ENCODE measurements around the gene FBXO28. TPM values are rescaled to one million over a fixed set of nuclear protein-coding genes. Genes with fewer than 3 reads are reported as not detected.

Gene FBXO28
- total and polyA plus RNA-seq, 11 donors, result 5.4 to 24.5 (median 18.9) TPM

GRCh38 chr1:224193319-224193966, 79.5 kb downstream of the FBXO28 start:
- no peak overlapping the region for H3K4me3 ChIP-seq
- no peak for DNase-seq
- no peaks in the 10 kb centered on the region for H3K27me3 ChIP-seq
- peaks cover 0 to 19% (median 0%) of the 10 kb centered on the region in 12 donors for H3K4me1 ChIP-seq
- H3K27ac ChIP-seq, result no peak overlapping the region
- WGBS, 4 donors, result 92 to 96% (median 95%) methylated on average over 8 of the region's 8 CpGs
- intact Hi-C loops (cut with DNase I), result no loop called here
- H3K9me3 ChIP-seq, result peaks cover 0 to 1% (median 0%) of the 10 kb centered on the region in 12 donors
- H3K36me3 ChIP-seq, result peaks cover 0 to 58% (median 45%) of the 10 kb centered on the region in 9 donors
- no peak for TF ChIP-seq POLR2A (IDR thresholded peaks at IDR 0.05)
- TF ChIP-seq, protein P1, sequence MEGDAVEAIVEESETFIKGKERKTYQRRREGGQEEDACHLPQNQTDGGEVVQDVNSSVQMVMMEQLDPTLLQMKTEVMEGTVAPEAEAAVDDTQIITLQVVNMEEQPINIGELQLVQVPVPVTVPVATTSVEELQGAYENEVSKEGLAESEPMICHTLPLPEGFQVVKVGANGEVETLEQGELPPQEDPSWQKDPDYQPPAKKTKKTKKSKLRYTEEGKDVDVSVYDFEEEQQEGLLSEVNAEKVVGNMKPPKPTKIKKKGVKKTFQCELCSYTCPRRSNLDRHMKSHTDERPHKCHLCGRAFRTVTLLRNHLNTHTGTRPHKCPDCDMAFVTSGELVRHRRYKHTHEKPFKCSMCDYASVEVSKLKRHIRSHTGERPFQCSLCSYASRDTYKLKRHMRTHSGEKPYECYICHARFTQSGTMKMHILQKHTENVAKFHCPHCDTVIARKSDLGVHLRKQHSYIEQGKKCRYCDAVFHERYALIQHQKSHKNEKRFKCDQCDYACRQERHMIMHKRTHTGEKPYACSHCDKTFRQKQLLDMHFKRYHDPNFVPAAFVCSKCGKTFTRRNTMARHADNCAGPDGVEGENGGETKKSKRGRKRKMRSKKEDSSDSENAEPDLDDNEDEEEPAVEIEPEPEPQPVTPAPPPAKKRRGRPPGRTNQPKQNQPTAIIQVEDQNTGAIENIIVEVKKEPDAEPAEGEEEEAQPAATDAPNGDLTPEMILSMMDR (IDR thresholded peaks at IDR 0.05), result no peak
- no peak for ATAC-seq

DNA sequence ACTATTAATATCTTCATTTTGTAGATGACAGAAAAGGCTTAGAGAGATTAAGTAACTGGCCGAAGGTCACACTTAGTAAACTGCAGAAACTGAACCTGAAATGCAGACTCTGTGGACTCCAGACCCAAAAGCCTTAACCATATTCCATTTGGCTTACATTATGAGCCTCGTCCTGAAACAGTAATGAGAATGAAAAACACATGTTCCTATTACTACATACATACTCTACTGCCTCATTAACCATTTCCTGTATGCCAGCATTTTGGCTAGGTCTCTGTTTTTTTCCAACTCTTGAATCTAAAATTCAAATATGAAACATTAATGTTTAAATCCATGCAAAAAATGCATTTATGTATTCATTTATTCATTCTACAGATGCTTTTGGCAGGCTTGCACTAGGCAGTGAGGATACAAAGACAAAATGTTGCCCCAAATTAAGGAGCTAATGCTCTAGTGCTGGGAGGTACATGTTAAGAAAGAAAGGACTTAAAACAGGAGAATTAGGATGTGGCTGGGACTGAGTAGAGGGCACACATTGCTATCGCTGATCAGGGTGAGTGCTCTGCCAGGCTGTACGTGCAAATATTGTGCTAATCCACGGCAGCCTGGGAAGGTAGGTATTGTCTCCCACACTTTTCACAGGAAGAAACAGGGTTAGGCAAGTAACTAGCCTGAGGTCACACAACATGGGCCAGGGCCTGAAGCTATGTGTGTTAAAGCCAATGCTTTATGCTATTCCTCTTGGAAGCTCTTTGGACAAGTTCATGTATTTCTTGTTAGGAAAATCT, 83.1 kb downstream of the FBXO28 start:
- WGBS, 4 donors, result 77 to 82% (median 80%) methylated on average over 5 of the region's 5 CpGs
- TF ChIP-seq, protein P1 (IDR thresholded peaks at IDR 0.05), result no peak
- peaks cover 0 to 33% (median 20%) of the 10 kb centered on the region in 9 donors for H3K36me3 ChIP-seq
- intact Hi-C loops (cut with DNase I), result no loop called here
- no peak overlapping the region for H3K27ac ChIP-seq
- no peaks in the 10 kb centered on the region for H3K9me3 ChIP-seq
- peaks cover 0 to 11% (median 0%) of the 10 kb centered on the region in 12 donors for H3K4me1 ChIP-seq
- H3K27me3 ChIP-seq, result no peaks in the 10 kb centered on the region
- DNase-seq (peak in 1 of 5 donors; percentile 7), ATAC-seq (no peak)
- H3K4me3 ChIP-seq, result no peak overlapping the region

DNA sequence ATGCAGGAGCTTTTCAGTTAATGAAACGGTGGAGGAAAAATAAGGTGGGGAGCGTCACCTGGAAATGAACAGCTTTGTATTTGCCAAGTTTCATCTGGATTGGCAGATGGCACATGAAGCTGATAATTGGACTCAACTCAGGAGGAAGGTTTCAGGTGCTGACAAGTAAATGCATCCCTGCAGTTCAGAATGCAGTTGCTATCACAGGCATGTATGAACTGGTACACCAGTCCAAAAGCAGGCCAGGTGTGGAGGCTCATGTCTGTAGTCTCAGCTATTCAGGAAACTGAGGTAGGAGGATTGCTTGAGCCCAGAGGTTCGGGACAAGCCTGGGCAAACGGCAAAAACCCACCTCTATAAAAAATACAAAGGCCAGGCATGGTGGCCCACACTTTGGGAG, 84.7 kb downstream of the FBXO28 start:
- H3K4me1 ChIP-seq, result peaks cover 0 to 18% (median under 1%) of the 10 kb centered on the region in 12 donors
- WGBS, 4 donors, result 91 to 97% (median 93%) methylated on average over 4 of the region's 4 CpGs
- intact Hi-C loops (cut with DNase I), result no loop called here
- no peak for ATAC-seq
- no peaks in the 10 kb centered on the region for H3K27me3 ChIP-seq
- H3K27ac ChIP-seq, result no peak overlapping the region
- TF ChIP-seq, protein P1 (IDR thresholded peaks at IDR 0.05), result no peak
- TF ChIP-seq POLR2A (IDR thresholded peaks at IDR 0.05), result no peak
- H3K36me3 ChIP-seq, result peaks cover 0 to 17% (median 5%) of the 10 kb centered on the region in 9 donors
- H3K9me3 ChIP-seq, result no peaks in the 10 kb centered on the region
- DNase-seq, result peak in 1 of 5 donors; percentile 7
- no peak overlapping the region for H3K4me3 ChIP-seq

DNA sequence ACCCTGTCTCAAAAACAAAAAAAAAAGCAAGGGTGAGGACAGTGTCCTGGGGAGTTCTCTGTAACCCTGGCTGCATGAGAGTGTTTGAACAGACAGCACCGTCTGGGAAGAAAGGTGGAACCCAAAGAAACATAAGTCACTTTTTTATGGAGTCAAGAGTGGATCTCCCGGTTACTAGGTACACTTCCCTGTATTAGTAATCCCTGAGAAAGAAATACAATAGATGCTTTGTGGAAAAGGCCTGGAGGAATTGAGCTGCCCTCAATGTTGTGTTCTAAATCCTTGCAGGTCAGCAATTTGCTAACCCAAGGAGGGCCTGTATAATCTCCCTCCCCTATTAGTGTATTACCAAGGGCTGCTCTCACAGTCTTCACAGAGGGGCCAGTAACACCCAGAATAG, 85.8 kb downstream of the FBXO28 start:
- DNase-seq (no peak), ATAC-seq (no peak)
- no peak overlapping the region for H3K4me3 ChIP-seq
- peaks cover 0 to 8% (median 0%) of the 10 kb centered on the region in 9 donors for H3K36me3 ChIP-seq
- 90 to 94% (median 93%) methylated on average over 2 of the region's 2 CpGs for WGBS, 4 donors
- intact Hi-C loops (cut with DNase I), result no loop called here
- H3K4me1 ChIP-seq, result peaks cover 0 to 29% (median 11%) of the 10 kb centered on the region in 12 donors
- TF ChIP-seq, protein P1 (IDR thresholded peaks at IDR 0.05), result no peak
- TF ChIP-seq POLR2A (IDR thresholded peaks at IDR 0.05), result no peak
- H3K27ac ChIP-seq, result no peak overlapping the region
- no peaks in the 10 kb centered on the region for H3K27me3 ChIP-seq
- H3K9me3 ChIP-seq, result no peaks in the 10 kb centered on the region

Measured in heart left ventricle (tissue), 16 donors.